IPS-11a (cell line): ENCODE data around the gene LRRC3.
"Not testable (repeated sequence)": the region's sequence is repeated elsewhere in the genome, so short reads cannot be mapped to it uniquely, and the experiment has no call there.

Experiments
- H3K4me3 ChIP-seq: one replicate; pipeline ENCODE4 v1.5.1; 2013; ENCODE audit warnings: low read depth, low read length, control low read depth

LRRC3 gene

DNA sequence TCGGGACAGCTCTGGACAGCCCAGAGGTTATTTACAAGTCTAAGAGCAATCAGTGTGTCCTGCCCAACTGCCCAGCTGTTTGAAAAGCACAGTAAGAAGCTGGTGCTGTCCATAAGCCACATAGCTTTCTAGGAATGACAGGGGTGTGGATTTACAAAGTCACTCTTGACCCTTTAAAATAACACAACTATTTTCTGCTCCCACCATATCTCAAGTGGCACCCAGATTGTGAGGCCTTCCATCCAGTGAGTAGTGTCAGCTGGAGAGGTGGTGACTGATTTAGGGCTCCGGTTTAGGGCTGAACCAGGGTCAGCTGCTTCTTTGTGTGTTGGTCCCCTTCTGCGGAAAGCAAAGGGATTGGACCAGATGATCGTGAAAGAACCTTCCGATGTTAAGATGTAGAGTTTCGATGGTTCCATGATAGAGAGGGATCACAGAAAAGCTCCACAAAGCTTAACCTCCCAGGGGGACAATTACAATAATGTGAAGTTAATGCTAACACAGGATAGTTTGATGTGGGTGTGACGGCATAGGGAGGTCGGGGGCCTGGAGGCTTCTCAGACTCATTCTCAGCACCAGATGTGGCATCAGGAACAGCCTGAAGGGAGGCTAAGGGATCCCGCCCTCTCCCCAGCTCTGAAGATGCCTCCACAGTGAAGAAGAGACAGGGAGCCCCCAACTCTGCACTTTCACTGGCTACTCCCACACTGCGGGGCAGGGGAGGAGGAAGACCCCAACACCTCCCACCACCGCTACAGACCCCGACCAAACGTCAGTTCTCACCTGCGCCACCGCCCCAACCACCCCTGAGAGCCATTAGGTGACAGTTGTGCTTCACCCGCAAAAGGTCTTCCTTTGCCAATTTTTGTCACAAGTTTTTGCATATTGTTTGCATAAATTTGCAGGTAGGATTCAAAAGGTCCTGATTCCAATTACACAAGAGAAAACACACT, 40.6 kb downstream of the LRRC3 start:
- no peak overlapping the region for H3K4me3 ChIP-seq

DNA sequence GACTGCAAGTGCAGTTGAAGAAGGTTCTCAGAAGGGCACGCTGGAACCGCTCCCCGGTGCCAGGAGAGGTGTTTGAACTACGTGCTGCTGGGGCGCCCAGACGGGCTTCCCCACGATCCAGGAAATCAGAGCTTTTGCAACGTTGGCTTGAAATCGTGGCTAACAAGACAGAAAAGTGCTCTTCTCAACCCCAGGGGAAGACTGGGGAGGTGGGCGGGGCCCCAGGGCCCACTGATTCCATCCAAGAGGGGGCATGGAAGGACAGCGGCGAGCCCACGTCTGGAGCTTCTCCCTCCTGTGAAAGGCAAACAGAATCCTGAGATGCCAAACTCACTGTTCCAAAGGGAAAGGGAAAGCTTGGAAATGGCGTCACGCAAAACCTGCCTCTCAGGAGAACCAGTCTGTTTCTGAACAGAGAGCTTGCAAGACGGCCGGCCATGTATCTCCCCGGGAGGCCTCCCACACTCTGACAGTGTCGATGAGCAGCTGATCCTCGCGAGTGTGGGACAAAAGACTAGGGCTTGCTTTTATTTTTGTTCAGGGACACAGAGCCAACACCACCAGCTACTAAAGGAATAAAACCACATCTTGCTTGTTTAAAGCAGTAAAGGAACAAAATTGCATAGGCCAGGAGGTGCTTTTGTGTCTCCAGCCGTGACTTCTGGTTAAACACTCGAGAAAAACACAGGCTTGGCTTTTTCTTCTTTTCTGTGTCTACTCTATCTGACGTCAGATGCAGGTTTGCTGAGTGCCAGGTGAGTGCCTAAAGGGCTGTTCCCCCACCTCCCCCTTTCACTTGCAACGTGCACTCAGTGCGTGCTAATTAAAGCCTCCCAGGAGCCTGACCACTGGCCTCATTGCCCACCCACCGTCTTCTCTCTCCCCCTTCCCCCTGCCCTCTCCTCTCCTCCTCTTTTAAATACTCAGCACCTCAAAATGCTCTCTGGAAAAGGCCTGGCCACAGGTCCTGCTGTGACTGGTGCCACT, 41.5 kb downstream of the LRRC3 start:
- H3K4me3 ChIP-seq, result no peak overlapping the region

DNA sequence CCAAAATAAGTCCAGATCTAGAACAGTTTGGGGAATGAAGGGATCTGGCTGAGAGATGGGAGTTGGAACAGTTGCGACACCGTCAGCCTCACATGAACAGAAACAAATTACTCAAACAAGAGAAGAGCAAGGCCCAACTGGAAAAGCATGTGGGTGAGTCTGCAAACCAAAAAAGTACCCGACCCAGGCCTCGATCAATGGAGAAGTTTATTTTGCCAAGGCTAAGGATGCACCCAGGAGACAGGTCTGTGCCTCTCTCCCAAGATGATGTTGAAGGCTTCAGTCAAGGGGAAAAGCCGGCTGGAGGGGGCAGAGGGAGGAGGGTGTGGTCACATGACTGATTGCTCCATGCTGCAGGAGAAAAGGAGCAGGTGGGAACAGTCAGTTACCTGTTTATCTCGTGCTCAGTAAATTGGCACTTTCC, 42.4 kb downstream of the LRRC3 start:
- H3K4me3 ChIP-seq, result no peak overlapping the region

DNA sequence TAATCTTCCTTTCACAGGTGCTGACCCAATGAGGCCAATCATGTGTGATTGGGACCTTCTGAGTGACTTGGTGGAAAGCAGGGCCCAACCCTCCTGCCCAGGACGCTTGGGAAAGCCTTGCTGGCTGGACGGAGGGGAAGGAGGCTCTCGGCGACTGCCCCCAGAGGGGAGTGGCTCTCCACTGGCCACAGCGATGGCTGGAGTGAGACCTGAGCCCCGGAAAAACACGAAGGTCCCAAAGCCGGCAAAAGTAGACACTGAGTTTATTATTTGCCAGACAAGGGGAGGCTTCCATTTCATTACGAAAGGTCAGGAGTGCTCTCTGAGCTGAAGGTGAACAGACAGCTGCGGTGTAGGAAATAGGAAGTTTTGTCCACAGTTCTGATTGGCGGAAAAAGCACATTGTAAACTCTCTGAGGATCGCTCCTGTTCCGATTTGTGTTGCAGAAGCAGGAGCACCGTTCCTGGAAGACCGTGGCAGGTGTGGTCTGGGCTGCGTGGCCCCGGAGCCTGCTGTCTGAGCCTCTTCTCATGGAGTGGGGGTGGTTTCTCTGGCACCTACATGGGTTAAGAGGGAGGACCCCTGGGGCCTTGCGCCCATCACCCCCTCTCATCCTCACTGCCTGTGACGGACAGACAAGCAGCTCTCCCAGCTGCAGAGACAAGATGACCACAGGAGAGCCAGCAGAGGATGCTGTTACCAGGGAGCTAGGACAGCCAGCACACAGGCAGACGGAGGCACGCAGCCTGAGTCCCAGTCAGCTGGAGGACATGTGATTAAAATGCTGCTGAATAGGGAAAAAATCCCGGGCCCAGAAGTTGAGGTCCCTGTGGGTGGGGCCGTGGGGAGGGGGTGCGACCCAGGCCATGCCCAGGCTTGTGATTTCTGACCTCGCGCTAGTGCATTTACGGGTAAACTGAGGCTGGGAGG, 43.2 kb downstream of the LRRC3 start:
- no peak overlapping the region for H3K4me3 ChIP-seq

GRCh38 chr21:44499211-44499560, 43.9 kb downstream of the LRRC3 start:
- no peak overlapping the region for H3K4me3 ChIP-seq

DNA sequence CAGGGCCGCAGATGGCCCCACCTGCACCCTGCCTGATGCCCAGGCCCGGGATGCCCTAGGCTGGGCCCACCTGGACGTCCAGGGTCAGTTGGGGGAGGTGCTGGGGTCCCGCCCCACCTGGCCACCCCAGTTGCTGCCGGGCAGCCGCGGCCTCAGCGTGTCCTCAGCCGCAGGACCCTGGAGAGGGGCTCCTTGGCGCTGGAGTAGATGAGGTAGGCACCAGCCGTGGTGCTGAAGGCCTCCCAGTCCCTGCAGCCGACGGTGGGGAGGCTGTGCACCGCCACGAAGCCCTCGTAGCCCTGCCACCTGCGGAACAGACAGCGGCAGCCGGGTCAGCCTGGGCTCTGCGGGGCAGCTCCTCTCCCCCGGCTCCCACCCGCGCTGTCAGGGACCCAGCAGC, 44.3 kb downstream of the LRRC3 start:
- no peak overlapping the region for H3K4me3 ChIP-seq

- no peak overlapping the region for H3K4me3 ChIP-seq
Observed at GRCh38 chr21:44500111-44500510, 44.8 kb downstream of the LRRC3 start.

- no peak overlapping the region for H3K4me3 ChIP-seq
Observed at GRCh38 chr21:44502171-44502958, 47.1 kb downstream of the LRRC3 start.

DNA sequence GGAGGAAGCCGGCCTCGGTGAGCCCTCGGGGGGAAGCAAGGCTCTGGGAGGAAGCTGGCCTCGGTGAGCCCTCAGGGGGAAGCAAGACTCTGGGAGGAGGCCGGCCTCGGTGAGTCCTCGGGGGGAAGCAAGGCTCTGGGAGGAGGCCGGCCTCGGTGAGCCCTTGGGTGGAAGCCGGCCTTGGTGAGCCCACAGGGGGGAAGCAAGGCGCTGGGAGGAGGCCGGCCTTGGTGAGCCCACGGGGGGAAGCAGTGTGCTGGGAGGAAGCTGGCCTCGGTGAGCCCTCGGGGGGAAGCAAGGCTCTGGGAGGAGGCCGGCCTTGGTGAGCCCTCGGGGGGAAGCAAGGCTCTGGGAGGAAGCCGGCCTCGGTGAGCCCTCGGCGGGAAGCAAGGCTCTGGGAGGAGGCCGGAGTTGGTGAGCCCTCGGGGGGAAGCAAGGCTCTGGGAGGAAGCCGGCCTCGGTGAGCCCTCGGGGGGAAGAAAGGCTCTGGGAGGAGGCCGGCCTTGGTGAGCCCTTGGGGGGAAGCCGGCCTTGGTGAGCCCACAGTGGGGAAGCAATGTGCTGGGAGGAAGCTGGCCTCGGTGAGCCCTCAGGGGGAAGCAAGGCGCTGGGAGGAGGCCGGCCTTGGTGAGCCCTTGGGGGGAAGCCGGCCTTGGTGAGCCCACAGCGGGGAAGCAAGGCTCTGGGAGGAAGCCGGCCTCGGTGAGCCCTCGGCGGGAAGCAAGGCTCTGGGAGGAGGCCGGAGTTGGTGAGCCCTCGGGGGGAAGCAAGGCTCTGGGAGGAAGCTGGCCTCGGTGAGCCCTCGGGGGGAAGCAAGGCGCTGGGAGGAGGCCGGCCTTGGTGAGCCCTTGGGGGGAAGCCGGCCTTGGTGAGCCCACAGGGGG, 47.9 kb downstream of the LRRC3 start:
- H3K4me3 ChIP-seq, result not testable (repeated sequence)

DNA sequence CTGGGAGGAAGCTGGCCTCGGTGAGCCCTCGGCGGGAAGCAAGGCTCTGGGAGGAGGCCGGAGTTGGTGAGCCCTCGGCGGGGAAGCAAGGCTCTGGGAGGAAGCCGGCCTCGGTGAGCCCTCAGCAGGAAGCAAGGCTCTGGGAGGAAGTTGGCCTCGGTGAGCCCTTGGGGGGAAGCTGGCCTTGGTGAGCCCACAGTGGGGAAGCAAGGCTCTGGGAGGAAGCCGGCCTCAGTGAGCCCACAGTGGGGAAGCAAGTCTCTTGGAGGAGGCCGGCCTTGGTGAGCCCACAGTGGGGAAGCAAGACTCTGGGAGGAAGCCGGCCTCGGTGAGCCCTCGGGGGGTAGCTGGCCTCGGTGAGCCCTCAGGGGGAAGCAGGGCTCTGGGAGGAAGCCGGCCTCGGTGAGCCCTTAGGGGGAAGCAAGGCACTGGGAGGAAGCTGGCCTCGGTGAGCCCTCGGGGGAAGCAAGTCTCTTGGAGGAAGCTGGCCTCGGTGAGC, 48.6 kb downstream of the LRRC3 start:
- H3K4me3 ChIP-seq, result no peak overlapping the region

GRCh38 chr21:44505673-44506278, 50.5 kb downstream of the LRRC3 start:
- H3K4me3 ChIP-seq, result no peak overlapping the region

- H3K4me3 ChIP-seq, result no peak overlapping the region
Observed at GRCh38 chr21:44506279-44507255, 51.3 kb downstream of the LRRC3 start.

- no peak overlapping the region for H3K4me3 ChIP-seq
Observed at GRCh38 chr21:44507673-44508425, 52.5 kb downstream of the LRRC3 start.

DNA sequence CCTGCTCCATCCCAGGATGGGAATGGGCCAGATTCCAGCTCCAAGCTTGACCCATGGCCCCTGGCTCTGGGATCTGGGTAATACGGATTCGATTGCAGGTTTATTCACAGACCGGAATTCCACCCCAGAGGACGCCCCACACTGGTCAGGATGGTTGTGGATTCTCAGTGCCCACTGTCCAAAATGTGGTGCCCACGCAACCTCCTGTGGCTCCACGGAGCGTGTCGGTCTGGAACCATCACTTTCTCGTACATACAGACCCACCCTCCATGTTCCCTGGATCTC, 53.1 kb downstream of the LRRC3 start:
- H3K4me3 ChIP-seq, result no peak overlapping the region

DNA sequence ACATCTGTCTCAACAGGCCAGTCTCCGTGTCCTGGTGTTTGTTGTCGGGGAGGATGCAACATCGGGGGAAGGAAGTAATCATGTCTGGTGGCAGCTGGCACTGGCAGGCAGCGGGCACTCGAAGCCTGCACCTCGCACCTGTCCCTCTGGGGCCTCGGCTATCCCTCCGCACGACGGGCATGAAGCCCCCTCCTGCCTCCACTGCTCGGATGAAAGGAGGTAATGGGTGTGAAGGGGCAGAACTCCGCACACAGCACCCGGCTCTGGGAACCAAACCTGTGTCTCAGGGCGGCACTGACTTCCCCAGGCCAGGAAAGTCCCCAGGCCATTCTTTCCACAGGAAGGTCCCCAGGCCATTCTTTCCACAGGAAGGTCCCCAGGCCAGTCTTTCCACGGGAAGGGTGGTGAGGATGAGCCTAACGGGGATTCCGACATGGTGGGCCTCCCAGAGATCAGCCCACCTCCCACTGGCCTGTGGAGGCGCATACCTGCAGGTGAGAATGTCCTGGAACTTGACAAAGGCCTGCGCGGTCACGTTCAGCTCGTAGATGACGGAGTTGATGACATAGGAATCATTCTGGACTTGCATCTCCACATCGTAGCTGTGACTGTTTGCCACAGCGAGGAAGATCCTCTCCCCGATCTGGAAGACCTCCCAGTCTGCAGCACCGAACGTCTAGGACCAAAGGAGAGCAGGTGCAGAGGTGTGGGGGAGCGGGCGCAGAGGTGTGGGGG, 53.6 kb downstream of the LRRC3 start:
- no peak overlapping the region for H3K4me3 ChIP-seq

DNA sequence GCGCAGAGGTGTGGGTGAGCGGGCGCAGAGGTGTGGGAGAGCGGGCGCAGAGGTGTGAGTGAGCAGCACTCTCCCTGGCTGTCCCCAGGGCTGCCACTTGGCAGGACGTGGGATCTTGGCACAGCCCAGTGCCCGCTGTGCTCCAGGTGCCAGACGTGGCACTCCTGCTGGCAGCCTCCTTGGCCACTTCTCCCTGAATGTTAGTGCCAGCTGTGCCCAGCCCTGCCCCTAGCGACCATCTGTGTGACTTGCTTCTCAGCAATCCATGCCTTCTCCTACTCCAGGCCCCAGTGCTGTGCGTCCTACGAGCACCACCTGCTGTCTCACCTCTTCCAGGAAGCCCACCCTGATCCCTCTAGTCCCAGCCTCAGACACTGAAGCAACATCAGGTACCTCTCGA, 54.2 kb downstream of the LRRC3 start:
- H3K4me3 ChIP-seq, result no peak overlapping the region
